LNCAP (cell line): ENCODE results near the gene TEX261.

Source experiments
- CTCF ChIP-seq: fragments of 450-650 bp; IDR thresholded peaks from 2 replicates; pipeline ENCODE4 v1.5.1; 2017; ENCODE audit warnings: mild to moderate bottlenecking

TEX261 gene

DNA sequence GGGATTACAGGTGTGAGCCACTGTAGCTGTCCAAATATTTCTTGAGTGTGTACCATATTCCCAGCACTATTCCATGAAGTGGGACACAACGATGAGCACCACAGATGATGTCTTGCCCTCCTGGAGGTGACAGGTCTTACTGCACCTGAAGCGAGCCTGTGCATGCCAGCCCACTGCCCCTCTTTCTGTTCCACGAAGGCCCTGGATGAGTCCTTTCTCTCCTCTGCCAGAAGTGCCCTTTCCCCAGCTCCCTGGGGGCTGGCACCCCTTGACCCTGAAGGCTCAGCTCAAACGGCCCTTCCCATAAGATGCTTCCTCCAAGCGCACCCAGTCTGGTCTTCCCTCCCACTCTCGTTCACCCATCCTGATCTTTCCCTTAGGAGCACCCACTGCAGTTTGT, 53.5 kb downstream of the TEX261 start:
- no peak for TF ChIP-seq CTCF

DNA sequence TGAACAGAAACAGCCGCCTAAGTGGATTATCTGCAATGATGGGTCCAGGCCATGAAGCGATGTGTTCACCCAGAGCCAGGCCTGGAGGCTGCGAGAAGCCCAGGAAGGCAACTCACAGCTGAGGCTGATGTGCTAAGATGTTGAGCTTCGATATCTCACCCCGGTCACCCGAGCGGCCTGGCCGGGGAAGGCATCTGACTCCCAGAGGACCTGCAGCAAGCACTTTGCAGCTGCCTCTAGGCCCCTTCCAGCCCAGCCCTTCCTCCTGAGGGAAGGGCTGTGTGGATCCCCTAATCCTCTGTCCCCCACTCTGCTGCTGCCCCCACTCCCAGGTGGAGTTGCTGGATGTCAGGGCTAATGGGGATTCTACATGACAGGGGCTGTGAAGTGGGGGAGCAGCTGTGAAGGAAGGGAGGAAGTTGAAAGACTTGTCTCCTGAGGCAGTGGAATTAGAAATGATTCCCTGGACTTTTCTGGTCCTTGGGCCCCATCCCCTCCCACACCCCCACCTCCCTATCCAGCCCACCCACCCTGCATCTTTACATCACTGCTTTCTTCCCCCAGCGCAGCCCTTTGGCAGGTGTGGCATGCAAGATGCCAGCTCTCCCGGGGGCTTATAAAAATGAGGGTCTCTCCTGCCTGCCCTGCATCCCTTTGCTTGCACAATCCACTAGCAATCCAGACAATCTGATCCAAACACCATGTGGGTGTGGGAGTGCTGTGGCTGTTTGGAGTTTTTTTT, 54.7 kb downstream of the TEX261 start:
- no peak for TF ChIP-seq CTCF

DNA sequence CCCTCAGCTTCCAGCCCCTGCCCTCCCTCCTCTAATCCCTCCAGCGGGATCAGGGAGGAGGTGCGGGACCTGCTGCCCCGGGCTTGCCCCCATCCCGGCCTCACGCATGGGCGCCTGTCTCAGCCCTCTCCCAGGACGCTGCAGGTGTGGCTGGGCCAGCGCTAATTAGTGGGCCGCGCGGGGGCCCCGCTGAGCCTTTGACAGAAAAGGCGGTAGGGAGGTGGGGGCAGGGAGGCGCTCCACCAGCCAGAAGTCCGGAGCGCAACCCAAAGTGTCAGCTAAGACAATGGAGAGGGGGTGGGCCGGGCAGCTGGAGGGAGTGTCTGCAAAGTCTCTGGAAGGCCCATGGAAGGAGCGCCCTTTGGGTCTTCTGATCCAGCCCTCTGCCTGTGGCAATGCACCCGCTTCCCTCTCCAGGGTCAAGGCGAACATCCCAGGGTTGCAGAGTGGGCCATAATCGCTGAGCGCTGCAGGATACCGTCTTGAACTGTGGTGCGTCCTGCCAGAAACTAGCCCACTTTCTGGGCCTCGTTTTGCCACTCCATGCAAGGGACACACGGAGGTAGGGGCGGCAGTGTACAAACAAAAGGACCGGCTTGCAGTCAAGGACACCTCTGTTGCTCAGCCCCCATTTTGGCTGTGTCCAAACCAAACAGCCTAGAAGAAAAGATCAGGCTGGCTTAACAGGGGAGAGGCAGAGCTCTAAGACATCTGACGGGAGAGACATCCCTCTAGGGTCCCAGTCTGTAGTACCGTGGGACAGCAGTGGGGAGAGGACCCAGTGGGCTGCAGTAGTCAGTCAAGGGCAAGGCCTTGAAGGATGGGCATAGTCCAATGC, 55.5 kb downstream of the TEX261 start:
- no peak for TF ChIP-seq CTCF

DNA sequence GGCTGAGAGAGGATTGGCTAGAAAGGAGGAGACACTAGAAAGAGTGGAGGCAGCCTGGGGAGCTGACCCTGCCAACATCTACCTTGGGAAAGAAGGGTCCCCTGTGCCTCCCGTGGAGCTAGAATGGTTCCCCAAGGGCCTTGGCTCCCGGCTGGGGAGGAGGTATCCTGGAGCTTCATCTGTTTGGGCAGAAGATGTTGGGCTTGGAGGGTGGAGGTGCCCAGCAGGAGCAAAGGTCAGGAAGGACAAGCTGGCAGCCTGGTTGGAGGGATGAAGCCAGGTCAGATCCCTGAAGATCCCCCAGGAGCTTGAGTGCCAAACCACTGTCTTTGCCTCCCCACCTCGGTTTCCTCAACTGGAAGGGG, 56.1 kb downstream of the TEX261 start:
- TF ChIP-seq CTCF: no peak

GRCh38 chr2:70937866-70938585, 56.6 kb downstream of the TEX261 start:
- no peak for TF ChIP-seq CTCF

DNA sequence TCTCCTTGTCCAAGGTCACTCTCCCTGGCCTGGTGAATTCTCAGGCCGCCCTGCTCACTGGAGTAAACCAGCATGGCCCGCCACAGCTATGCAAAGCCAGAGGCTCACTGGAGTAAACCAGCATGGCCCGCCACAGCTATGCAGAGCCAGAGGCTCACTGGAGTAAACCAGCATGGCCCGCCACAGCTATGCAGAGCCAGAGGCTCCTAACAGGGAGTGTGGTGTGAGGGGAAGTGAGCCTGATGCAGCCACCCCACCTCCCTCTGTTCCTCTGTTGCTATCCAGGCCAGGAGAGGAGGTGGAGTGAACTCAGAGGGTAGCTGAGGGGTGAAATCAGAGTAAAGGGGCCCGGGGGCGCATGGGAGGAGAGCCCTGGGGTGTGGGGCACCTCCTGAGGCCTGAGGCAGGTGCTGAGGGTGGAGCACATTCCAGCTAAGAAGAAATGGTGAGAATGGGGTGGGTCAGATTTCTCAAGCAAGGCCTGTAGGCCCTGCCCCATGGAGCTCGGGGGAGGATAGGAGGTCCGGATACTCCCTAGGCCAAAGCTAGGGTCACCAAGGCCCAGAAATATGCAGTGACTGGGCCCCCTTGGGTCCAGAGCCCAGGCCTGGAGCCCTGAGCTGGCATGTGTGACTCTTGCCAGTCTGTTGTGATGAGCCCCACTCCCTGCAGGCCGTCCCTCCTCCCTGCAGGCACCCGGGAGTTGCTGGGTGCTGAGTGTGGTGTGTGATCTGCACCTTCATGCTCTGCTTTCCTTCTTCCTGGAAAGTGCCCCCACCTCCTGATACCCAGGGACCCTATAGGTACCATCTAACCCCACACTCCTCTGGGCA, 57.5 kb downstream of the TEX261 start:
- TF ChIP-seq CTCF: no peak
